CD8-positive, alpha-beta memory T cell (primary cell): ENCODE data around the gene COG6. TPM values are rescaled to one million over a fixed set of nuclear protein-coding genes. Genes with fewer than 3 reads are reported as not detected.

Source experiments
- CTCF ChIA-PET: fragments of 350-600 bp; sonication (Branson Sonifier 250); formaldehyde crosslinking; loops from one replicate; lab custom pipeline; 2021; ENCODE audit warnings: antibody characterized with exemption; lab: Charles Lee
- POLR2A ChIA-PET: fragments of 350-600 bp; sonication (Branson Sonifier 250); formaldehyde crosslinking; loops from one replicate; lab custom pipeline; 2021; ENCODE audit warnings: antibody characterized with exemption; lab: Charles Lee
- DNase-seq, 5 donors: peaks; one replicate each; pipeline versions ENCODE4 v3.0.0 to v3.0.0-alpha.2; 2020 to 2022; ENCODE audit warnings: mixed read lengths in 1 of 5
- H3K27ac ChIP-seq: one replicate; pipeline ENCODE4 v1.7.0; 2013; ENCODE audit warnings: low read depth, mild to moderate bottlenecking, low read length, moderate library complexity
- H3K27me3 ChIP-seq: 2 replicates; pipeline ENCODE4 v1.7.0; 2013; ENCODE audit warnings: low read length, mild to moderate bottlenecking; ENCODE audit not compliant: insufficient read depth, poor library complexity, severe bottlenecking
- H3K36me3 ChIP-seq: 2 replicates; pipeline ENCODE4 v1.7.0; 2013; ENCODE audit warnings: mild to moderate bottlenecking, low read length, moderate library complexity; ENCODE audit not compliant: insufficient read depth
- H3K4me1 ChIP-seq: 2 replicates; pipeline ENCODE4 v1.7.0; 2013; ENCODE audit warnings: mild to moderate bottlenecking, low read length, moderate library complexity; ENCODE audit not compliant: insufficient read depth
- H3K4me3 ChIP-seq: 2 replicates; pipeline ENCODE4 v1.7.0; 2013; ENCODE audit warnings: mild to moderate bottlenecking, low read length
- H3K9me3 ChIP-seq: 2 replicates; pipeline ENCODE4 v1.7.0; 2013; ENCODE audit warnings: mild to moderate bottlenecking, low read length
- H3K27ac Mint-ChIP-seq, 8 donors: one replicate each; pipeline ENCODE4 v1.8.0; 2020 to 2021; ENCODE audit warnings: mixed read lengths in 8 of 8, mild to moderate bottlenecking in 6 of 8, inconsistent platforms in 3 of 8, moderate library complexity in 3 of 8
- H3K27me3 Mint-ChIP-seq, 2 donors: one replicate each; pipeline ENCODE4 v1.8.0; 2020 to 2021; ENCODE audit warnings: mixed read lengths in 2 of 2, mild to moderate bottlenecking in 1 of 2, moderate library complexity in 1 of 2
- H3K36me3 Mint-ChIP-seq, 3 donors: one replicate each; pipeline ENCODE4 v1.8.0; 2020 to 2021; ENCODE audit warnings: mixed read lengths in 3 of 3, inconsistent platforms in 1 of 3, mild to moderate bottlenecking in 1 of 3
- H3K4me1 Mint-ChIP-seq, 3 donors: one replicate each; pipeline ENCODE4 v1.8.0; 2020 to 2021; ENCODE audit warnings: mixed read lengths in 3 of 3, inconsistent platforms in 1 of 3, mild to moderate bottlenecking in 1 of 3
- H3K4me3 Mint-ChIP-seq, 7 donors: one replicate each; pipeline ENCODE4 v1.8.0; 2020 to 2021; ENCODE audit warnings: mixed read lengths in 7 of 7, mild to moderate bottlenecking in 6 of 7, moderate library complexity in 4 of 7, inconsistent platforms in 2 of 7
- H3K9me3 Mint-ChIP-seq, 5 donors: one replicate each; pipeline ENCODE4 v1.8.0; 2020 to 2022; ENCODE audit warnings: mixed read lengths in 5 of 5, mild to moderate bottlenecking in 3 of 5, moderate library complexity in 2 of 5, inconsistent platforms in 1 of 5
- polyA plus RNA-seq: library from polyadenylated mRNA; unstranded; fragments of 300-500 nt; fragmentation: Illumina TruSeq; gene quantifications from one replicate; pipeline ENCODE4 v1.2.3, GENCODE V29; 2021
- total RNA-seq, 2 experiments: library from RNA; stranded (reverse); gene quantifications; one replicate each; pipeline ENCODE4 v1.2.3, GENCODE V29; 2021

COG6 gene
- total and polyA plus RNA-seq, 3 experiments from 2014 or later = 12.1 to 32.1 (median 25.0) TPM

DNA sequence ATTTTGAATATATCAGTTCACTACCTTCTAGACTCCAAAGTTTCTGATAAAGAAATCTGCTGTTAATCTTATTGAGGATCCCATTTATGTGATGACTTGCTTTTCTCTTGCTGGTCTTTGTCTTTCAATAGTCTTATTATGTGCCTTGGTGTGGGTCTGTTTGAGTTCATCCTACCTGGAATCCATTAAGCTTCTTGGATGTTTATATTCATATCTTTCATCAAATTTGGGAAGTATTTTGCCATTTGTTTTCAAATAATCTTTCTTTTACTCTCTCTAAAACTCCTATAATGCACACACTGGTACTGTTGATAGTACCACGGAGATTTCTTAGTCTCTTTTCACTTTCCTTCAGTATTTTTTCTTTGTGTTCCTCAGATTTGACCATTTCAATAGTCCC lies 24.2 kb upstream of the COG6 start:
- Histone ChIP-seq H3K27ac (no peak overlapping the region), H3K27me3 (peaks cover 4% of the 10 kb centered on the region), H3K9me3 (peaks cover 5% of the 10 kb centered on the region), H3K36me3 (no peaks in the 10 kb centered on the region), H3K4me3 (no peak overlapping the region), H3K4me1 (no peaks in the 10 kb centered on the region)
- H3K4me3 Mint-ChIP-seq = no peak overlapping the region
- POLR2A ChIA-PET = no interaction called here
- DNase-seq = no peak
- H3K27me3 Mint-ChIP-seq = peaks cover 13 to 32% of the 10 kb centered on the region in 2 donors
- no peak overlapping the region for H3K27ac Mint-ChIP-seq
- peaks cover 0 to 4% (median 0%) of the 10 kb centered on the region in 3 donors for H3K4me1 Mint-ChIP-seq
- peaks cover 8 to 19% (median 13%) of the 10 kb centered on the region in 5 donors for H3K9me3 Mint-ChIP-seq
- CTCF ChIA-PET = no interaction called here
- H3K36me3 Mint-ChIP-seq = peaks cover 0 to 14% (median 0%) of the 10 kb centered on the region in 3 donors

DNA sequence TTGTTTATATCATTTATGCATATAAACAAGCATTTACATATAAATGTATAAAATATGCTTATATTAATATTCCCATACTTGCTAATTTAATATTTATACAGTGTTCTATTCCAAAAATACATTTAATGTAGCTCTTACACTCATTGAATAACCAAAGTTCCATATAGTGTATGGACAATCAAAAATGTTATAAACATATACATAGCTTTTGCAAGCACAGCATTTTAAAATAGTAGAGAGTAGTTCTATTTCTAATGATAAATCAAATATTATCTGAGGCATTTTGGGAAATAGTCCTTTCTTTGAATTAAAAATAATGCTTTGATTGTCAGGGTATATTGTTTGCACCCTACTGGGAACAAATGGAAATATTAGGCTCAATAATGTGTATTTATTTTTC lies 22.5 kb upstream of the COG6 start:
- Mint-ChIP-seq H3K4me3 (no peak overlapping the region), H3K36me3 (peaks cover 0 to 22% (median 0%) of the 10 kb centered on the region in 3 donors), H3K27me3 (peaks cover 23 to 47% of the 10 kb centered on the region in 2 donors), H3K27ac (no peak overlapping the region), H3K9me3 (peaks cover 8 to 20% (median 18%) of the 10 kb centered on the region in 5 donors), H3K4me1 (peaks cover 0 to 4% (median 0%) of the 10 kb centered on the region in 3 donors)
- no peak overlapping the region for H3K27ac ChIP-seq
- H3K9me3 ChIP-seq = peaks cover 5% of the 10 kb centered on the region
- peaks cover 4% of the 10 kb centered on the region for H3K27me3 ChIP-seq
- ChIA-PET POLR2A (no interaction called here), CTCF (no interaction called here)
- DNase-seq = no peak
- no peak overlapping the region for H3K4me3 ChIP-seq
- no peaks in the 10 kb centered on the region for H3K4me1 ChIP-seq
- no peaks in the 10 kb centered on the region for H3K36me3 ChIP-seq

DNA sequence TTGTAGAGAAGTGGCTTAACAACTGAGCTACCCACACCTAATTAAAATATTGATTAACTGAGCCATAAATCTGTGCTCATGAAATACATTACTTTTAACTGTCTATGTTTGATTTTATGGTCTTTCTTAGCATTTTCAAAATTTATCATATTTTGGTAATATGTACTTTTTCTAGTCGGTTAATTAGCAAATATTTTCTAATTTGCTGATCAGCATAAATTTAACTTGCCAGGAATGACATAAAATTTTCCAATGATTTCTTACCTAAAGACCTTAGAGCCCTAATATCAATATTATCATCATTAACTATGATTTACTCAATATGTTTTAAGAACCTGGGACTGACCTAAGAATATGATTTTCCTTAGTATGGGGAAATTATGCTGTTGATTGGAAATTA lies 19.9 kb upstream of the COG6 start:
- Histone ChIP-seq H3K9me3 (peaks cover 5% of the 10 kb centered on the region), H3K36me3 (no peaks in the 10 kb centered on the region), H3K4me3 (no peak overlapping the region), H3K27me3 (peaks cover 4% of the 10 kb centered on the region), H3K4me1 (no peaks in the 10 kb centered on the region), H3K27ac (no peak overlapping the region)
- DNase-seq = no peak
- H3K36me3 Mint-ChIP-seq = peaks cover 0 to 22% (median 0%) of the 10 kb centered on the region in 3 donors
- H3K27ac Mint-ChIP-seq = no peak overlapping the region
- no peak overlapping the region for H3K4me3 Mint-ChIP-seq
- peaks cover 6 to 20% (median 19%) of the 10 kb centered on the region in 5 donors for H3K9me3 Mint-ChIP-seq
- ChIA-PET CTCF (no interaction called here), POLR2A (no interaction called here)
- H3K27me3 Mint-ChIP-seq = peaks cover 32 to 61% of the 10 kb centered on the region in 2 donors
- no peaks in the 10 kb centered on the region for H3K4me1 Mint-ChIP-seq

DNA sequence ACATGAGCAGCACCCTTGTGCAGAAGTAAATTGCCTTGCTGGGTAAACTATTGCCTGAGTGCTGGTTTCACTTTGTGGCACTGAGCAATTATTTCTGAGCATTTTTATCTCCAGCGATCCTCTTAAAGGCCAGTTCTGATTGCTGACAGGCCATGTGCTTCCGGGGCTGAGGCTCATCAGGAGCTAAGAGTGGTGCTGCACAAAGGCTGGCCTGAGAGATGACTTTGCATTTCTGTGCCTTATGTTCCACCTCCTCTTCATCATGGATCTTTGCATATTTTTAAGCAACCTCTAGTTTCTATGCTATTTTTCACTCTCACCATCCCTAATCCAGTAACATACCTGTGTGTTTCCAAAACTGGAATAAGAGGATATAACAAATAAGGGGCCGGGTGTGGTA lies 17.6 kb upstream of the COG6 start:
- Histone ChIP-seq H3K27ac (no peak overlapping the region), H3K36me3 (no peaks in the 10 kb centered on the region), H3K9me3 (no peaks in the 10 kb centered on the region), H3K4me3 (no peak overlapping the region), H3K27me3 (no peaks in the 10 kb centered on the region), H3K4me1 (no peaks in the 10 kb centered on the region)
- H3K27me3 Mint-ChIP-seq = peaks cover 24 to 62% of the 10 kb centered on the region in 2 donors
- peaks cover 0 to 8% (median 0%) of the 10 kb centered on the region in 3 donors for H3K36me3 Mint-ChIP-seq
- H3K27ac Mint-ChIP-seq = no peak overlapping the region
- no peak for DNase-seq
- POLR2A ChIA-PET = no interaction called here
- CTCF ChIA-PET = no interaction called here
- no peaks in the 10 kb centered on the region for H3K4me1 Mint-ChIP-seq
- peaks cover 0 to 6% (median 0%) of the 10 kb centered on the region in 5 donors for H3K9me3 Mint-ChIP-seq
- H3K4me3 Mint-ChIP-seq = no peak overlapping the region

DNA sequence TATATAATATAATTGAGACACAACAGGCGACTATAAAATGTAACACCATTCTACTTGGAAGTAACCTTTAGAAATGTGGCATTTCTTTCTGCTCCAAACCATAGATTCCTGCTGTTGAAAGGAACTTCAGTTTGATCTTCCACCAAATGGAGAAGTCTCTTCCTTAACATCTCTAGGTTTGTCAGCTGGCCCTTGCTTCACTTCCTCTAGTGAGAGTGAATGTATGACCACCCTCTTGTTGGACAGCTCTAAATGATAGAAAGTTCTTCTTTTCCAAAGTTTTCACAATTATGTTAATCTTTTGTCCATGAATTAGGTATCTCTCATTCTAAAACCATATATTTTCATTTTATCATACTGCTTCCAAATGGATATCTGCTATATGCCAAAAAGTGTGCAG lies 13.8 kb upstream of the COG6 start:
- H3K9me3 ChIP-seq = no peaks in the 10 kb centered on the region
- peaks cover 0 to 8% (median 0%) of the 10 kb centered on the region in 3 donors for H3K36me3 Mint-ChIP-seq
- peaks cover 0 to 6% (median 0%) of the 10 kb centered on the region in 5 donors for H3K9me3 Mint-ChIP-seq
- H3K4me1 Mint-ChIP-seq = no peaks in the 10 kb centered on the region
- no peak overlapping the region for H3K27ac ChIP-seq
- H3K27ac Mint-ChIP-seq = no peak overlapping the region
- CTCF ChIA-PET = no interaction called here
- no peaks in the 10 kb centered on the region for H3K36me3 ChIP-seq
- no peak overlapping the region for H3K4me3 ChIP-seq
- DNase-seq = no peak
- H3K27me3 Mint-ChIP-seq = peaks cover 17 to 42% of the 10 kb centered on the region in 2 donors
- H3K27me3 ChIP-seq = no peaks in the 10 kb centered on the region
- no peak overlapping the region for H3K4me3 Mint-ChIP-seq
- H3K4me1 ChIP-seq = no peaks in the 10 kb centered on the region
- POLR2A ChIA-PET = no interaction called here

DNA sequence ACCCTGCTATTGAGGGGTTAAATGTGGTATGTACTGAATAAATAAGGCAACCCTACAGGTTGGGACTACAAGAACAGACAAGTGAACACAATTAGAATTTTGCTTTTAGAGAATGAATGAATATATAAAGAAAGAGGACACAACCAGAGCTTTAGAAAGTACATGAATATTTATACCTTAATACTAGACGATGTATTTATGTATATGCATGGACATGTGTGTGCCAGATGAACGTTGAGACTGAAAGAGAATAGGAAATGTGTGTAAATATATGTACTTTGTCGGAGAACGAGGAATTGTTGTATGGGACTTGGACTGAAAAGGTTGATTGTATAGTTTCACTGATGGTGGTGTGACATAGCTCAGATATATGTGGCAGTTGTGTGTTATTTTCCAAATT lies 9.3 kb upstream of the COG6 start:
- Histone ChIP-seq H3K36me3 (no peaks in the 10 kb centered on the region), H3K4me1 (no peaks in the 10 kb centered on the region), H3K9me3 (no peaks in the 10 kb centered on the region), H3K27me3 (no peaks in the 10 kb centered on the region), H3K4me3 (no peak overlapping the region), H3K27ac (no peak overlapping the region)
- ChIA-PET CTCF (no interaction called here), POLR2A (no interaction called here)
- H3K9me3 Mint-ChIP-seq = no peaks in the 10 kb centered on the region
- no peaks in the 10 kb centered on the region for H3K36me3 Mint-ChIP-seq
- H3K4me1 Mint-ChIP-seq = no peaks in the 10 kb centered on the region
- no peak for DNase-seq
- peaks cover 3 to 11% of the 10 kb centered on the region in 2 donors for H3K27me3 Mint-ChIP-seq
- no peak overlapping the region for H3K4me3 Mint-ChIP-seq
- no peak overlapping the region for H3K27ac Mint-ChIP-seq

DNA sequence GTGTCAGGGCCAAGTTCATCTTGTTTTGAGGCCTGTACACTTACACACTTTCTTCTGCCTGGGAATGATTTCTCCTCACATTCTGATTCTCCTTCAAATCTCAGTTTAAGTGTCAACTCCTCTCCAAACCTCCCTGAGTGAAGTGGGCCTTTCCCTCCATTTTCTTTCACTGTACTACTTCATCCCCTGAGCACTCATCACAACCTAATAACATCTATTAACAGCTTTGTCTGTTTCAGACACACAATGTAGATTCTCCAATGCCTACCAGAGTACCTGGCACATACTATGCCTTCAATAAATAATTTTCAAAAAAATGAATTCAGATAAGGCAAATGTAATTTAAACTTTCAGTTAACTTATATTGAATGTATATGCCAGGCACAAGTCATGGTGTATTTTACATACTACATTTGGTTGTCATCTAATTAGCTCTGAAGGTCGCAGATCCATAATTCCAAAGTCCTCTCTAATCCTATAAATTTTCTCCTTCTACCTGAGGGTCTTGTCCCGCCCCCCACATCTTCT lies 357 bp upstream of the COG6 start:
- Mint-ChIP-seq H3K36me3 (peaks cover 4 to 14% (median 7%) of the 10 kb centered on the region in 3 donors), H3K27ac (peak overlapping the region; percentile 74 to 95 (median 92)), H3K4me1 (peaks cover 36 to 50% (median 44%) of the 10 kb centered on the region in 3 donors), H3K9me3 (peaks cover 0 to 3% (median 0%) of the 10 kb centered on the region in 5 donors), H3K4me3 (peak overlapping the region; percentile 94 to 99 (median 96)), H3K27me3 (peaks cover 0 to 8% of the 10 kb centered on the region in 2 donors)
- Histone ChIP-seq H3K4me1 (peaks cover 22% of the 10 kb centered on the region), H3K27me3 (no peaks in the 10 kb centered on the region), H3K27ac (peak overlapping the region; percentile 68), H3K4me3 (peak overlapping the region; percentile 79), H3K9me3 (no peaks in the 10 kb centered on the region), H3K36me3 (no peaks in the 10 kb centered on the region)
- POLR2A ChIA-PET = no interaction called here
- no peak for DNase-seq
- CTCF ChIA-PET = interaction anchor here (1.8 kb wide), 1 partner anchor 39 kb away, joined by 4 read pairs; no protein-coding TSS in a partner anchor

DNA sequence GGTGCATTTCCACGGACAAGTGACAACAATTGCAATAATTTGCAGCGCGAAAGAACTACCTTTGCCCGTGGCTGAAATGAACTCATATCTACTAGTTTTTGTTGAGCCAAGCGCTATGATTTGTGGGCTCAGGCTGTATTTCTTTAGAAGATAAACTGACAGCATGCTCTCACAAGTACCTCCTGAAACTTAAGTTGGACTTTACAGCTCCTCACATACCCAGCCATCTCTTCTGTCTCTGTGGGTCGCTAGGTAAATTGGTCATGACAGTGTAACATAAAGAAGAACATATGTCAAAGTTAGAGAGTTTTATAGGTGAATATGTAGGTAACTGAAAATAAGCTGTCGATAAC lies 839 bp downstream of the COG6 start:
- Histone ChIP-seq H3K27ac (peak overlapping the region; percentile 68), H3K4me1 (peaks cover 22% of the 10 kb centered on the region), H3K4me3 (peak overlapping the region; percentile 79), H3K9me3 (no peaks in the 10 kb centered on the region), H3K36me3 (no peaks in the 10 kb centered on the region), H3K27me3 (no peaks in the 10 kb centered on the region)
- POLR2A ChIA-PET = no interaction called here
- H3K36me3 Mint-ChIP-seq = peaks cover 4 to 25% (median 11%) of the 10 kb centered on the region in 3 donors
- peaks cover 36 to 50% (median 48%) of the 10 kb centered on the region in 3 donors for H3K4me1 Mint-ChIP-seq
- DNase-seq = no peak
- H3K9me3 Mint-ChIP-seq = peaks cover 0 to 3% (median 0%) of the 10 kb centered on the region in 5 donors
- H3K27me3 Mint-ChIP-seq = peaks cover 0 to 5% of the 10 kb centered on the region in 2 donors
- CTCF ChIA-PET = interaction anchor here (1.2 to 1.8 kb wide), 2 partner anchors 21 to 40 kb away, joined by 4 read pairs; no protein-coding TSS in a partner anchor
- H3K27ac Mint-ChIP-seq = peak overlapping the region; percentile 74 to 95 (median 92)
- H3K4me3 Mint-ChIP-seq = peak overlapping the region; percentile 94 to 99 (median 96)
